Measurements from ENCODE around the gene GPHB5. TPM values are rescaled to one million over a fixed set of nuclear protein-coding genes. Genes with fewer than 3 reads are reported as not detected.

GPHB5 gene
- total and polyA plus RNA-seq, 2 donors from 2014 or later, result not detected

GRCh38 chr14:63343878-63344277 is 25.1 kb upstream of the GPHB5 start:
- Histone ChIP-seq H3K27ac (ENCODE audit: low read depth in 2 of 2, low read length in 2 of 2) (no peak overlapping the region), H3K9me3 (ENCODE audit: control insufficient read depth in 2 of 3, insufficient read depth in 1 of 3, low read length in 3 of 3) (no peaks in the 10 kb centered on the region), H3K36me3 (ENCODE audit: control insufficient read depth in 2 of 3, insufficient read depth in 3 of 3, low read length in 3 of 3) (no peaks in the 10 kb centered on the region), H3K4me1 (ENCODE audit: control insufficient read depth in 2 of 3, insufficient read depth in 2 of 3, low read depth in 1 of 3, low read length in 3 of 3) (no peaks in the 10 kb centered on the region), H3K9ac (ENCODE audit: low read length in 3 of 3) (no peak overlapping the region), H3K27me3 (ENCODE audit: control insufficient read depth, insufficient read depth, low read length) (no peaks in the 10 kb centered on the region), H3K4me3 (ENCODE audit: low read length in 3 of 3) (no peak overlapping the region)
- intact Hi-C loops (cut with DNase I), result no loop called here
- no peak for TF ChIP-seq CTCF (IDR thresholded peaks at IDR 0.05; ENCODE audit: borderline replicate concordance, extremely low read depth, insufficient read depth)
- DNase-seq, result no peak
- no peak for FAIRE-seq

- Histone ChIP-seq H3K27ac (ENCODE audit: low read depth in 2 of 2, low read length in 2 of 2) (no peak overlapping the region), H3K9me3 (ENCODE audit: control insufficient read depth in 2 of 3, insufficient read depth in 1 of 3, low read length in 3 of 3) (no peaks in the 10 kb centered on the region), H3K27me3 (ENCODE audit: control insufficient read depth, insufficient read depth, low read length) (no peaks in the 10 kb centered on the region), H3K36me3 (ENCODE audit: control insufficient read depth in 2 of 3, insufficient read depth in 3 of 3, low read length in 3 of 3) (no peaks in the 10 kb centered on the region), H3K9ac (ENCODE audit: low read length in 3 of 3) (no peak overlapping the region), H3K4me1 (ENCODE audit: control insufficient read depth in 2 of 3, insufficient read depth in 2 of 3, low read depth in 1 of 3, low read length in 3 of 3) (no peaks in the 10 kb centered on the region), H3K4me3 (ENCODE audit: low read length in 3 of 3) (no peak overlapping the region)
- no peak for FAIRE-seq
- intact Hi-C loops (cut with DNase I), result no loop called here
- no peak for TF ChIP-seq CTCF (IDR thresholded peaks at IDR 0.05; ENCODE audit: borderline replicate concordance, extremely low read depth, insufficient read depth)
- no peak for DNase-seq
These were observed 23.6 kb upstream of the GPHB5 start for GRCh38 chr14:63342371-63342770.

- TF ChIP-seq CTCF (IDR thresholded peaks at IDR 0.05; ENCODE audit: borderline replicate concordance, extremely low read depth, insufficient read depth), result no peak
- no peaks in the 10 kb centered on the region for H3K27me3 ChIP-seq (ENCODE audit: control insufficient read depth, insufficient read depth, low read length)
These were observed 10.3 kb upstream of the GPHB5 start for GRCh38 chr14:63328787-63329737.

More at GRCh38 chr14:63328787-63329737, 10.3 kb upstream of the GPHB5 start:
- Histone ChIP-seq H3K27ac (ENCODE audit: low read depth in 2 of 2, low read length in 2 of 2) (no peak overlapping the region), H3K4me1 (ENCODE audit: control insufficient read depth in 2 of 3, insufficient read depth in 2 of 3, low read depth in 1 of 3, low read length in 3 of 3) (no peaks in the 10 kb centered on the region), H3K9ac (ENCODE audit: low read length in 3 of 3) (no peak overlapping the region), H3K4me3 (ENCODE audit: low read length in 3 of 3) (no peak overlapping the region), H3K9me3 (ENCODE audit: control insufficient read depth in 2 of 3, insufficient read depth in 1 of 3, low read length in 3 of 3) (no peaks in the 10 kb centered on the region), H3K36me3 (ENCODE audit: control insufficient read depth in 2 of 3, insufficient read depth in 3 of 3, low read length in 3 of 3) (no peaks in the 10 kb centered on the region)
- FAIRE-seq (no peak), DNase-seq (no peak)
- intact Hi-C loops (cut with DNase I), result no loop called here

All from kidney (tissue), 14 donors.